HS-5 (cell line): Measurements from ENCODE around the gene RYR1.
"Not testable (repeated sequence)": the region's sequence is repeated elsewhere in the genome, so short reads cannot be mapped to it uniquely, and the experiment has no call there.

Source experiments
- DNase-seq: peaks from one replicate; pipeline ENCODE4 v3.0.0-alpha.2; 2012; ENCODE audit warnings: low read depth

The RYR1 gene

DNA sequence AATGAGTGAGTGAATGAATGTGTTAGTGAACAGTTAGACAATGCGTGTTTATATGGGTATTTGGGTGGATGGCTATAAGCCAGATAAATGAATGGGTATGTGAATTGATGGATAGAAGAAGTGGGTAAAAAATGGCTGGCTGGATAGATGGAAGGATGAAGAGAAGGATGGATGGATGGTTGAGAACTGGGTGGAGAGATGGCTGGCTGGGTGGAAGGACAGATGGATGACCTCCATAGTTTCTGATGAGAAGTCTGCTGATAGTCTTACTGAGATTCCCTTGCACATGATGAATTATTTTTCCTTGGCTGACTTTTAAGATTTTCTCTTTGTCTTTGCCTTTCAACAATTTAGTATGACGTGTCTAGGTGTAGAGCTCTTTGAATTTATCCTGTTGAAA, 57.4 kb downstream of the RYR1 start:
- DNase-seq, result no peak

DNA sequence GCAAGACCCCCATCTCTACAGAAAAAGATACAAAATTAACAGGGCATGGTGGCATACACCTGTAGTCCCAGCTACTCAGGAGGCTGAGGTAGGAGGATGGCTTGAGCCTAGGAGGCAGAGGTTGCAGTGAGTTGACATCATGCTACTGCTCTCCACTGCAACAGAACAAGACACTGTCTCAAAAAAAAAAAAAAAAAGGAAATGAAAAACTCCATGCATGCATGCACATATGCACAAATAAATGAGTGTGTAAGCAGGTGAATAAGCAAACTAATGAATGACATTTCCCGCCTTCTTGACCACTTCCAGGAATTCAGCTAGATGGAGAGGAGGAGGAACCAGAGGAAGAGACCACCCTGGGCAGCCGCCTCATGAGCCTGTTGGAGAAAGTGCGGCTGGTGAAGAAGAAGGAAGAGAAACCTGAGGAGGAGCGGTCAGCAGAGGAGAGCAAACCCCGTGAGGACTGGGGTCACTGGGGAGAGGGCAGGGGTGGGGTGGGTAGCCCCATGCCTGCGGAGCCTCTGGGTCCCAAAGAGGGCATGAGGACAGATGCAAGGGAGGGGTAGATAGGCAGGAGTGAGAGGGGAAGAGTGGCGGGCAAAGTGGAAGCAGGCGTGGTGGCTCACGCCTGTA, 58.8 kb downstream of the RYR1 start:
- no peak for DNase-seq

DNA sequence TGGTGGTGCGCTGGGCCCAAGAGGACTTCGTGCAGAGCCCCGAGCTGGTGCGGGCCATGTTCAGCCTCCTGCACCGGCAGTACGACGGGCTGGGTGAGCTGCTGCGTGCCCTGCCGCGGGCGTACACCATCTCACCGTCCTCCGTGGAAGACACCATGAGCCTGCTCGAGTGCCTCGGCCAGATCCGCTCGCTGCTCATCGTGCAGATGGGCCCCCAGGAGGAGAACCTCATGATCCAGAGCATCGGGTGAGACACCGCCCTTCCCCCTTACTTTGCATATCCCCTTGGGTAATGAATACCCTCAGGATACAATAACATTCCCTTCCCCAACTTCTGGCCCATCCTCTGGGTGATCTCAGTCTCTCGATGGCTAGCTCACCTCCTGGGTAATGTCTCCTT, 60.9 kb downstream of the RYR1 start:
- no peak for DNase-seq

DNA sequence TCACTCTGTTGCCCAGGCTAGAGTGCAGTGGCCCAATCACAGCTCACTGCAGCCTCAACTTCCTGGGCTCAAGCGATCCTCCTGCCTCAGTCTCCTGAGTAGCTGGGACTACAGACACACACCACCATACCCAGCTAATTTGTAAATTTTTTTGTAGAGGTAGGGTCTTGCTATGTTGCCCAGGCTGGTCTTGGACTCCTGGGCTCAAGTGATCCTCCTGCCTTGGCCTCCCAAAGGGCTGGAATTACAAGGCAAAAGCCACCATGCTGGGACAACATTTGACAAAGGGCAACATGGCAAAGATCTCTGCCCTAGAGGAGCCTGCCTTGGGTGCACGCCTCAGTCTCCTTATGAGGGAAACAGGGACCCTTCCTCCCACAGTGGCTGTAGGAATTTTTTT, 61.9 kb downstream of the RYR1 start:
- DNase-seq, result not testable (repeated sequence)

DNA sequence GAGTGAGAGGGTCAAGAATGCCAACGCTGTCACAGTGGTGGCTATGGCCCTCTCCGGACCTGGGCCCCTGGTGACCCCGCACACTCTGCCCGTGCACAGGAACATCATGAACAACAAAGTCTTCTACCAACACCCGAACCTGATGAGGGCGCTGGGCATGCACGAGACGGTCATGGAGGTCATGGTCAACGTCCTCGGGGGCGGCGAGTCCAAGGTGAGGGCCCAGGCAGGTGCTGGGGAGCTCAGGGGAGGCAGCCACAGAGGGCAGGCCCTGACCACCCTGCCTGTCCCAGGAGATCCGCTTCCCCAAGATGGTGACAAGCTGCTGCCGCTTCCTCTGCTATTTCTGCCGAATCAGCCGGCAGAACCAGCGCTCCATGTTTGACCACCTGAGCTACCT, 62.6 kb downstream of the RYR1 start:
- no peak for DNase-seq

DNA sequence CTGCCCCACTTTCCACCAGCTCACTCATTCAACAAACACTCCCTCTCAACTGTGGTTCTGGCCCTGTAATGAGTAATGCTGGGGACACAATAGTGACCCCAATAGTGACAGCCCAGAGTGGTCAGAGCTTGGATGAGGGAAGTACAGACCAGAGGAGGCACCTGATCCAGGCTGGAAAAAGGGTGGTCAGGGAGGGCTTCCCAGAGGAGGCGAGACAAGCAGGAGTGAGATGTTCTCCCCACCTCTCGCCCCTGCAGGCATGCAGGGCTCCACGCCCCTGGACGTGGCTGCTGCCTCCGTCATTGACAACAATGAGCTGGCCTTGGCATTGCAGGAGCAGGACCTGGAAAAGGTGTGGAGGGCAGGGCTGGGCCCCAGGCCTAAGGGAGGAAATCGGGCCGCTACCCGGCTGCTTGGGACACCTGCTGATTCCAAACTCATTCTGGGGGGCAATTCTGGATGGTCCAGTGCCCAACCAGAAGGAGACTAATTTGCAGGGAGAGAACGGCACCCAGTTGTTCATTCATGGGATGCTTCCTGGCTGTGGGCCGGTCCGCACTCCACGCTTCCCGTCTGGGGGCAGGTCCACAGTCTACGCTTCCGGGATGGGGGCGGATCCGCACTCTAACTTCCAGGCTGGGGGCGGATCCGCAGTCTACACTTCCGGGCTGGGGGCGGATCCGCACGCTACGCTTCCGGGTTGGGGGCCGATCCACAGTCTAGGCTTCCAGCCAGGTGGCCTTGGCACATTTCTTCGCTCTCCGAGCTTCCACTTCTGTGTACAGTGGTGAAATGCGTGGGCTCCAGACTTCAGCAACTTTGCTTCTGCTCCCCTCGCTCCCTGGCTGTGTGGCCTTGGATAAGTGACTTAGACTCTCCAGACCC, 63.4 kb downstream of the RYR1 start:
- no peak for DNase-seq

DNA sequence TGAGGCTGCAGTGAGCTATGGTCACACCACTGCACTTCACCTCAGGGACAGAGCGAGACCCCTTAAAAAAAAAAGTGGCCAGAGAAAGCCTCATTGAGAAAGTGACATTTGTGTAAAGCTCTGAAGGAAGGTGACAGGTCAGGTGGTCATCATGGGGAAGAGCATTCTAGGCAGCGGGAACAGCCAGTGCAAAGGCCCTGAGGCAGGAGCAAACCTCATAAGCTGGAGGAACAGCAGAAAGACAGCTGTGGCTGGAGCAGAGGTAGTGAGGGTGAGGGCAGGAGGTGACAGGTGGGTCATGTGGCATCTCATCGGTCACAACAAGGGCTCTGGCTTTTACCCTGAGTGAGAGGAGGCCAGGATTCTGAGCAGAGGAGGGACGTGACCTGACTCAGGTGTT, 64.4 kb downstream of the RYR1 start:
- no peak for DNase-seq

DNA sequence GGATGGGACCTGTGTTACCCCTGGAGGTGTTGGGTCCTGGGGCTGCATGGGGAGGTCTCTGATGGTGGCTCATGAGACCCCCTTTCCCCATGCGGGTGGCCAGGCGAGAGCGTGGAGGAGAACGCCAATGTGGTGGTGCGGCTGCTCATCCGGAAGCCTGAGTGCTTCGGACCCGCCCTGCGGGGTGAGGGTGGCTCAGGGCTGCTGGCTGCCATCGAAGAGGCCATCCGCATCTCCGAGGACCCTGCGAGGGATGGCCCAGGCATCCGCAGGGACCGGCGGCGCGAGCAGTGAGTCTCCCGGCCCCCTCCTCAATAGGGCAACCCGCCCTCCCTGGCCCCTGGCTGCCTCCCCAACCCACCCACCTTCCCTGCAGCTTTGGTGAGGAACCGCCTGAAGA, 66.0 kb downstream of the RYR1 start:
- DNase-seq, result no peak

DNA sequence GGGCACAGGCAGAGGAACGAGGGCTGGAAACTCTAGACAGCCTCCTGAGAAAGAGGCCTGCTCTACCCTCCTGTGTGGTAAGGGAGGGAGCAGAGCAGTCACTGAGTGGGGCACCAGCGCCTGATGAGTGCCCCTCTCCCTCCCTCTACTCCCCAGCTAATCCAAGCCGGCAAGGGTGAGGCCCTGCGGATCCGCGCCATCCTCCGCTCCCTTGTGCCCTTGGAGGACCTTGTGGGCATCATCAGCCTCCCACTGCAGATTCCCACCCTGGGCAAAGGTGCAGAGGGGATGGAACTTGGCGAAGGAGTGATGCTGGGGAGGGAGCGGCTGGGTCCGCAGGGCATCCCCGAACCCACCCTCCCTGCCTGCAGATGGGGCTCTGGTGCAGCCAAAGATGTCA, 67.0 kb downstream of the RYR1 start:
- DNase-seq, result no peak

DNA sequence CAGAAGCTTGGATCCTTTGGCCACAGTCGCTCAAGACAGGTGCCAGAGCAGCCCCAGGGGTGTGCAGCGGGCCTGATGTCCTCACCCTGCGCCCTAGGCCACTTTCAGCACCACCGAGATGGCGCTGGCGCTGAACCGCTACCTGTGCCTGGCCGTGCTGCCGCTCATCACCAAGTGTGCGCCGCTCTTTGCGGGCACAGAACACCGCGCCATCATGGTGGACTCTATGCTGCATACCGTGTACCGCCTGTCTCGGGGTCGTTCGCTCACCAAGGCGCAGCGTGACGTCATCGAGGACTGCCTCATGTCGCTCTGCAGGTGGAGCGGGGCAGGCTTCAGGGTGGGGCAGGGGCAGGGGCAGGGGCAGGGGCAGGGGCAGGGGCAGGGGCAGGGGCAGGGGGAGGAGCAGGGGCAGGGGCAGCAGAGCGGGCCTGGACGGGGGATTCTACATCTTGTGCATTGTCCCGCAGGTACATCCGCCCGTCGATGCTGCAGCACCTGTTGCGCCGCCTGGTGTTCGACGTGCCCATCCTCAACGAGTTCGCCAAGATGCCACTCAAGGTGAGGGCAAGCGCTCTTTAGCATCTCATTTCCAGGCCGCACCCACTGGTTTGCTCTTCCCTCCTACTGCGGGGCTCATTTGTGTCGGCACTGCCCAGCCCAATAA, 69.1 kb downstream of the RYR1 start:
- no peak for DNase-seq

DNA sequence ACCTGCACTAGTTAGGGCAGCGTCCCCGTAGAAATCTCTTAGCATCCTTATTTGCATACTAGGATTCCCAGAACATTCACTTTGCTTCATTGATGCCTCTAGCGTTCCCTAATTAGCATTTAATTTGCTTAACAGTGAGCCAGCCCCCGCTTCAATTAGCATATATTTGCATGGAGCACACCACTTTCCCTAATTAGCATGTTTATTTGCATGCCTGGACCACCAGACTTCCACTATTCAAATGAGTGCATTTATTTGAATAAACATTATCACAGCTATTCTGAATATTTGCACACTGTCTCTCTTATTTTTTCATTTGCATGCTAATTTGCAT, 69.6 kb downstream of the RYR1 start:
- no peak for DNase-seq

DNA sequence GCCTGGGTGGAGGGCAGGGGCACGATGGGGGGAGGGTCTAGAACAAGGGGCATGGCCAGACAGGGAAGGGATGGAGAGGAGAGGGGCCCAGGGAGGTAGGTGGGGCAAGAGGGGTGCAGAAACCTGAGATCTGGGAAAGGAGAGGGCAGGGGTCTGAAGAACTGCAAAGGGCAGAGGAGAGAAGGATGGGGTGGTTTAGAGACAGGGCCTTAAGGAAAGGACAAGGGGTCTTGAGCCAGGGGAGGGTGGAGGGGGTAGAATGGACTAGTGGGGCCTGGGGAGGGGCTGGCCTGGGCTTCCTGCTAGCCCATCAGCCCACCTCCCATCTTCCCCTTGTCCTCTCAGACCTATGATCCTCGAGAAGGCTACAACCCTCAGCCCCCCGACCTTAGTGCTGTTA, 72.5 kb downstream of the RYR1 start:
- no peak for DNase-seq

DNA sequence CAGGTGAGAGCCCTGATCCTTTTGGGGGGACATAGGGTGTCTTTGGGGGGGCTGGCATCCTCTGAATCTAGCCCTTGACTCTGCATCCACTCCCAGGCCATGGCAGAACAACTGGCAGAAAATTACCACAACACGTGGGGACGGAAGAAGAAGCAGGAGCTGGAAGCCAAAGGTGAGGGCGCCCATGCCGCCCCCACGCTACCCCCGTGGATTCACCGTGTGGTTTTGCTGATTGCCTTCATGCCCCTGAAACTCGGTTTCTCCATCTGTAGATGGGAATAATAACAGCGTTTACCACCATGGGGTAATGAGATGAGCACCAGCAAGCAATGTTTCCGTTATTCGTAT, 72.9 kb downstream of the RYR1 start:
- no peak for DNase-seq

DNA sequence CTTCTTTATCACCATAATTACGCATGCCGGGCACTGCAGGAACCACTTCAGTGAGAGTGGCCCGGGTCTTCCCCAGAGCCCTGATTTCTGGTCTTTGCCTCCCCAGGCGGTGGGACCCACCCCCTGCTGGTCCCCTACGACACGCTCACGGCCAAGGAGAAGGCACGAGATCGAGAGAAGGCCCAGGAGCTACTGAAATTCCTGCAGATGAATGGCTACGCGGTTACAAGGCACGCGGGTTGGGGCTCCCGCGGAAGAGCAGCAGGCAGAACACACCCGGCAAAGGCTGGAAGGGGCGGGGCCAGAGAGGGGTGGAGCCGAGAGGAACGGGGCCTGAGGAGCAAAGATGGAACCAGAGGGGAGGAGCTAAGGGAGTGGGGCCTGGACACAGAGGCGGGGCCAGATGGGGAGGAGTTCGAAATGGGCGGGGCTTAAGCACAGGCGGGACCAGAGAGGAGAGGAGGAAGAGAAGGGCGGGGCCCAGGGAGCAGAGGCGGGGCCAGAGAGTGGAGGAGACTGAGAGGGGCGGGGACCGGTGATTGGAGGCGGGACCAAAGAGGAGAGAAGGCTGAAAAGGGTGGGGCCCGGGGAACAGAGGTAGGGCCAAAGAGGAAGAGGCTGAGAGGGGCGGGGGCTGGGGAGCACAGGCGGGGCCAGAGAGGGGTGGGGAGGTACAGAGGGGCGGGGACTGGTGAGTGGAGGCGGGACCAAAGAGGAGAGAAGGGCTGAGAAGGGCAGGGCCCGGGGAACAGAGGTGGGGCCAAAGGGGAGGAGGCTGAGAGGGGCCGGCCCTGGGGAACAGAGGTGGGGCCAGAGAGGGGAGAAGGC, 73.4 kb downstream of the RYR1 start:
- DNase-seq, result peak; percentile 34

DNA sequence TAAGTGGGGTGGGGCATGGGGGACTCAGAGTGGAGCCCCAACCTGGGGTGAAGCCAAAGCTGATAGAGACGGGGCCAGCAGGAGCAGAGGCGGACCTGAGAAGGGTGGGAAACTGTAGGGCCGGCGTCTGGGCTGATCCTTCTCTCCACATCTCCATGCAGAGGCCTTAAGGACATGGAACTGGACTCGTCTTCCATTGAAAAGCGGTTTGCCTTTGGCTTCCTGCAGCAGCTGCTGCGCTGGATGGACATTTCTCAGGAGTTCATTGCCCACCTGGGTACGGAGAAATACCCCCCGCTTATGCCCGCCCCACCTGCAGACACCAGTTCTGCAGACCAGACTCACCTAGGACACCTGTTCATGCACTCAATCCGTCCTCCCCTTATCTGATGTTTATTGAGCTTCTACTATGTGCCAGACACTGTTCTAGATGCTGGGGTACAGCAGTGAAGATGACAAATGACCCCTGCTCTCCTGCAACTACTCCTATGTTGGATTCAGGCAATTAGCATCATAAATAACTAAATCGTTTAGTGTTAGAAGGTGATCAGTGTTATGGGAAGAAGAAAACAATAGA, 74.1 kb downstream of the RYR1 start:
- DNase-seq, result no peak

DNA sequence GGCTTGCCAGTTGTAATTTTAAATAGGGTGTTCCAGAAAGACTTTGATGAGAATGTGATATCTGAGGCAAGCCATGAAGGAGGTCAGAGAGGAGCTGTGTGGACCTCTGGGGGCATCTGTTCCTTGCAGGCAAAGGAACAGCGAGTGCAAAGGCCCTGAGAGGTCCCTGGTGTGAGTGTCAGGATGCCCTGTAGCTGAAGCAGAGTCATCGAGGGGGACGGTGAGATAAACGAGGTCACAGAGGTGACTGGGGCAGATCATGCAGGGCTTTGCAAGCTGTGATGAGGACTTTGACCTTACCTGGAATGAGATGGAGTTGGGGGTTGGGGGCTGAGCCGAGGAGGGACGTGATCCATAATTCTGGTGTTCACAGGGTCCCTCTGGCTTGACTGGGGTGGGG, 75.0 kb downstream of the RYR1 start:
- DNase-seq, result no peak

DNA sequence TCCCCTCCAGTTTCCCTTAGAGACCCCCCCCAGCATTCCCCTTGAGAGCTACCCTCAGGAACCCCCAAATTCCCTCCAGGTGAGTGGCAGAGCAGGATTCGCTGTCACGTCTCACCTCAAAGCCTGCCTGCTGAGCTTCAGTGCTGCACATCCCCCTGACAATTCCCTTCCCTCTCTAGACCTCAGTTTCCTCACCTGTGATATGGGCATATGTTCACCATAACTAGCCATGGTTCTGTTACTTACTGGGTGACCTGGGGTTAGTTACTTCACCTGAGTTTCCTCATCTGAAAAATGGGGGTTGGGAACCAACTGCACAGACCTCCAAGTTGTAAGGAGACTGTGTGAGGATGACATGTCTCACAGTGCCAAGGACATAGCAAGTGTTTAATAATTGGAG, 75.5 kb downstream of the RYR1 start:
- DNase-seq, result no peak

DNA sequence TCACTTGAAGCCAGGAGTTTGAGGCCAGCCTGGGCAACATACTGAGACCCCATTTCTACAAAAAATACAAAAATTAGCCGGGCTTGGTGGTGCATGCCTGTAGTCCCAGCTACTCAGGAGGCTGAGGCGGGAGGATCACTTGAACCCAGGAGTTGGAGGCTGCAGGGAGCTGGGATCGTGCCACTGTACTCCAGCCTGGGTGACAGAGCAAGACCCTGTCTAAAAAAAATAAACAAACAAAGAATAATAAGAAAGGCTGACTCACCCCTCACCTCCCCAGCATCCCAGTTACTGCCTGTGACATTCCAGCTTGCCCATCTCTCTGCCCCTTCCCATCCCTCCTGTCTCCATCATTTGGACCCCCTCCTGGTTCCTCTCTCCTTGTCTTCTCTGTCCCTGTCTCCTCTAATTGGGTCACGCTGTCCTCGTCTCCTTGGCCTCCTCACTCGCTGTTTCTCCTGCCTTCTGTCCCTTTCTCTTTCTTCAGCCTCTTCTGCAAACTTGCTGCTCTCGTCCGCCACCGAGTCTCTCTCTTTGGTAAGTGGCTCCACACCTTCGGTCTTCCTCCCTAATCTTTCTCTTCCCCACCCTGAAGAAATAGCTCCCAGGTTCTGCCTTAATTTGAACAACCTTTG, 77.7 kb downstream of the RYR1 start:
- no peak for DNase-seq

DNA sequence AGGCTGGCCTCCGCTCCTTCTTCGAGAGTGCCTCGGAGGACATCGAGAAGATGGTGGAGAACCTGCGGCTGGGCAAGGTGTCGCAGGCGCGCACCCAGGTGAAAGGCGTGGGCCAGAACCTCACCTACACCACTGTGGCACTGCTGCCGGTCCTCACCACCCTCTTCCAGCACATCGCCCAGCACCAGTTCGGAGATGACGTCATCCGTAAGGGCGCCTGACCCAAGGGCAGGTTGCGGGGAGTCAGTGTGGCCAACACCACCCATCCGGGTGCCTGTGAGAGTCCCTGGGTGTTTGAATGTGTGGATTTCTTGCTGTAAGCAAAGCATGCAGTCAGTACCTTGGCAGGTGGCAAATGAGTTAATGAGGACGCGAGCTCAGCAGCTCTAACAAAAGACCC, 78.8 kb downstream of the RYR1 start:
- no peak for DNase-seq

DNA sequence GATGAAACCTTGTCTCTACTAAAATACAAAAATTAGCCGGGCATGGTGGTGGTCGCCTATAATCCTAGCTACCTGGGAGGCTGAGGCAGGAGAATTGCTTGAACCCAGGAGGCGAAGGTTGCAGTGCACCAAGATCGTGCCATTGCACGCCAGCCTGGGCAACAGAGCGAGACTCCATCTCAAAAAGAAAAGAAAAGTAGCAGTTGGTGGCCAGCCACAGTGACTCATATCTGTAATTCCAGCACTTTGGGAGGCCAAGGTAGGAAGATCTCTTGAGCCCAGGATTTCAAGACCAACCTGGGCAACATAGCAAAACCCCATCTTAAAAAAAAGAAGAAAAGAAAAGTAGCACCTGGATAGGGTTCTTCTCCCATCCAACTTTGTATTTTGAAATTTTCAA, 79.7 kb downstream of the RYR1 start:
- DNase-seq, result not testable (repeated sequence)

DNA sequence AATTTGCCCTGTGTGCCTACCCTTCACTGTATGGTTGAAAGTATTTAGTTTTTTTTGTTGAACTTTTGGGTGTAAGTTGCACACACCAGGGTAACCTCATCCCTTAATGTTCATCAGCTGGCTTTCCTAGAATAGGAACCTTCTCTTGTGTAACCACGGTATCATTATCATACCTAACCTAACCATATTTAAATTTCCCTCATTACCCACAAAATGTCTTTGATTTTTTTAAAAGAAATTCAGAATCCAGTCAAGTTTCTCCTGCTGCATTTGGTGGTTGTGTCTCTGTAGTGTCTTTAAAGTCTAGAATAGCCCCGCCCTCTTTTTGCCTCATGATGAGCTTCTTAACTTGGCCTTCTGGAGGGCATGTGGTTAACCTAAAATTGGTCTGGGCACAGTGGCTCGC, 80.3 kb downstream of the RYR1 start:
- DNase-seq, result no peak
